Ovary (tissue), 3 donors: ENCODE results near the gene C1QC.

Experiments used
- EP300 ChIP-seq: sonication (generic); formaldehyde crosslinking; IDR thresholded peaks from one replicate; pipeline ENCODE4 v1.6.1; 2017; ENCODE audit warnings: antibody characterized with exemption
- POLR2A ChIP-seq: fragments of 450-650 bp; IDR thresholded peaks from one replicate; pipeline ENCODE4 v1.6.1; 2017; ENCODE audit warnings: antibody characterized with exemption, mild to moderate bottlenecking, moderate library complexity
- TF ChIP-seq, protein P1 (sequence below), 3 donors: fragments of 450-650 bp in 2 of 3; fragments of 200-600 bp in 1 of 3; IDR thresholded peaks; one replicate each; pipeline versions ENCODE4 v1.5.1 to v1.8.0; 2016 to 2022; ENCODE audit warnings: antibody characterized with exemption in 3 of 3, mild to moderate bottlenecking in 1 of 3
- donor health status: DM: no; HTN: no; CAD: no.

DNA sequence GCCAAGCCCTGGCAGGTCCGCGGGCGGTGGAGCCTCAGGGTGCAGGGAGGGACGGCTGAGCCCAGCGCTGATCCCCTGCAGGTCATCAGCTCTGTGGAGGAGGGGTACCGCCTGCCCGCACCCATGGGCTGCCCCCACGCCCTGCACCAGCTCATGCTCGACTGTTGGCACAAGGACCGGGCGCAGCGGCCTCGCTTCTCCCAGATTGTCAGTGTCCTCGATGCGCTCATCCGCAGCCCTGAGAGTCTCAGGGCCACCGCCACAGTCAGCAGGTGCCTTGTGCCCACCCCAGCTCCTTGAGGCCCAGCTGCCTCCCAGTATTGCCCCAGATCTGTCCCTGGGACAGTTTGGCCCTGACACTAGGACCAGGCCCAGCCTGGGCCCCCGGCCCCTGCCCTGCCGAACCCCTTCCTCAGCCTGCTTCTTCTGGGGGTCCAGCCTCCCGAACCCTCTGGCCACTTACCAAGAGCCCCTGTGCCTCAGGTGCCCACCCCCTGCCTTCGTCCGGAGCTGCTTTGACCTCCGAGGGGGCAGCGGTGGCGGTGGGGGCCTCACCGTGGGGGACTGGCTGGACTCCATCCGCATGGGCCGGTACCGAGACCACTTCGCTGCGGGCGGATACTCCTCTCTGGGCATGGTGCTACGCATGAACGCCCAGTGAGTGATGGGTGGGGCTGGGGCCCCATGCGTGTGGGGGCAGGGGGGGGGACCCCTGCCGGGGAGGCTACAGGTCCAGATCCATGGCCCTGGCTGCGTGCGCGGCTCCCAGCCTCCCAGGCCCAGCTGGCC lies 42.4 kb upstream of the C1QC start:
- TF ChIP-seq, protein P1, sequence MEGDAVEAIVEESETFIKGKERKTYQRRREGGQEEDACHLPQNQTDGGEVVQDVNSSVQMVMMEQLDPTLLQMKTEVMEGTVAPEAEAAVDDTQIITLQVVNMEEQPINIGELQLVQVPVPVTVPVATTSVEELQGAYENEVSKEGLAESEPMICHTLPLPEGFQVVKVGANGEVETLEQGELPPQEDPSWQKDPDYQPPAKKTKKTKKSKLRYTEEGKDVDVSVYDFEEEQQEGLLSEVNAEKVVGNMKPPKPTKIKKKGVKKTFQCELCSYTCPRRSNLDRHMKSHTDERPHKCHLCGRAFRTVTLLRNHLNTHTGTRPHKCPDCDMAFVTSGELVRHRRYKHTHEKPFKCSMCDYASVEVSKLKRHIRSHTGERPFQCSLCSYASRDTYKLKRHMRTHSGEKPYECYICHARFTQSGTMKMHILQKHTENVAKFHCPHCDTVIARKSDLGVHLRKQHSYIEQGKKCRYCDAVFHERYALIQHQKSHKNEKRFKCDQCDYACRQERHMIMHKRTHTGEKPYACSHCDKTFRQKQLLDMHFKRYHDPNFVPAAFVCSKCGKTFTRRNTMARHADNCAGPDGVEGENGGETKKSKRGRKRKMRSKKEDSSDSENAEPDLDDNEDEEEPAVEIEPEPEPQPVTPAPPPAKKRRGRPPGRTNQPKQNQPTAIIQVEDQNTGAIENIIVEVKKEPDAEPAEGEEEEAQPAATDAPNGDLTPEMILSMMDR (IDR thresholded peaks at IDR 0.05) = no peak
- TF ChIP-seq POLR2A (no peak), EP300 (no peak)
